ENCODE data around the gene CEP104.

The CEP104 gene

DNA sequence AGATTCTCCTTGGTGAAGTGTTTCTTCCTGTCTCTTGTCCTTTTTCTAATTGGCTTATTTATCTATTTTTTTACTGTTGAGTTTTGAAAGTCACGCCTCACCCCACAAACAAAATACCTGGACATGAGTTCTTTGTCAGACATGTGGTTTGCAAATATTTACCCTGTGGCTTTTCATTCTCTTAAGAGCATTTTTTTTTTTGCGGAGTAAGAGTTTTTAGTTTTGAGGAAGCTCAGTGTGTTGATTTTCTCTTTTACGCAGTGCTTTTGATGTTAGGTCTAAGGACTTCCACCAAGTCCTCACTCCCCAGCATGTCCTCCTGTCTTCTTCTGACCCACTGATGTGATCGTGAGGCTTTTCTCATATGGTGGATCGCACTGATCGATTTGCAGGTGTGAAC, 7.9 kb upstream of the CEP104 start:
- no peak for DNase-seq

DNA sequence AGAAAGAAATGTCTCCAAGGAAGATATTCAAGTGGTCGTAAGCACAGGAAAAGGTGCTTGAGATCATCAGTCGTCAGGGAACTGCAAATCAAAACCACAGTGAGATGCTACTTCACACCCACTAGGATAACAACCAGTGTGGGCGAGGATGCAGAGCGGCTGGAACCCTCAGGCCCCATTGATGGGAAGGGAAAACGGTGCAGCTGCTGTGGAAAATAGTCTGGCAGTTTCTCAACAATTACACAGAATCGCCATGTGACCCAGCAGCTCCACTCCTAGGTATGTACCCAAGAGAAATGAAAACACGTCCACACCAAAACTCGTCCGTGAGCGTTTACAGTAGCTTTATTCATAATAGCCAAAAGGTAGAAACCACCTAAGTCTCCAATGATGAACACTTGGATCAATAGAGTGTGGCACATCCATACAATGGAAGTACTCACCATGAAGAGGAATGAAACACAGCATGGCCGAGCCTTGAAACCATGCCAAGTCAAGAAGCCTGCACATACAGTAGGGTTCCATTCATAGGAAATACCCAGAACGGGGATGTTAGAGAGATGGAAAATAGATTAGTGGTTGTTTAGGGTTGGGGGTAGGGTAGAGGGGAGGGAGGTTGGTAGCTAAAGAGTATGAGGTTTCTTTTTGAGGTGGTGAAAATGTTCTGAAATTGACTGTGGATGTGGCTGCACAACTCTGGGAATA, 6.4 kb upstream of the CEP104 start:
- DNase-seq, result no peak

DNA sequence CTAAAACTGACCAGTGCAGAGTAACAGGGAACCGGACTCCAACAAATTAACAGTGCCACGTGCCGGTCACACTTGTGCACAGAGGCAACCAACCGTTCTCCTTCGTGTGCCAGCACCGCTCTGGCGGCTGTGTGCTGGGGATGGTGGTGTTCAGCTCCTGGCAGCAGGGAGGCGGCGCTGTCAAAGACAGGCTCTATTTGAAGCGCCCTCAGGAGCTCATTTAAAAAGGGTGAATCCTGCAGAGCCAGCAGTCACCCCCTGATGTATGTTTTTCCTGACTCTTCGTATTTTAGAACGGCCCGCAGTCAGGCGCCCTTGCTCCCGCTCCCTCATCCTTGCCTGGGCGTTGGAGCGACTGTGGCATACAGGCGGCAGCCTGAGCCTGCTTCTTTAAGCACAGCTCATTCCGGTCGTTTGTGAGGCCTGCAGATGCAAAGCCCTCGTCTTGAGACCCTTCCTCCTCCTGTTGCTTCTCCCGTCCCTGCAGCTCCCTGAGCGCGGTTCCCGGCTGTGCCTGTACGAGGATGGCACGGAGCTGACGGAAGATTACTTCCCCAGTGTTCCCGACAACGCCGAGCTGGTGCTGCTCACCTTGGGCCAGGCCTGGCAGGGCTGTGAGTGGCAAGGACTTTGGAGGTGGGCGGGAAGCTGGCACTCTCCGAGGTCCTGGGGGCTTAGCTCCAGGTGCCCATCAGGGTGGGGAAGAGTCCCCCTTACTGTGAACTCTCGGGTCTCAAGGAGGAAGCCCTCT, 1.4 kb upstream of the CEP104 start:
- peak; percentile 54 for DNase-seq

DNA sequence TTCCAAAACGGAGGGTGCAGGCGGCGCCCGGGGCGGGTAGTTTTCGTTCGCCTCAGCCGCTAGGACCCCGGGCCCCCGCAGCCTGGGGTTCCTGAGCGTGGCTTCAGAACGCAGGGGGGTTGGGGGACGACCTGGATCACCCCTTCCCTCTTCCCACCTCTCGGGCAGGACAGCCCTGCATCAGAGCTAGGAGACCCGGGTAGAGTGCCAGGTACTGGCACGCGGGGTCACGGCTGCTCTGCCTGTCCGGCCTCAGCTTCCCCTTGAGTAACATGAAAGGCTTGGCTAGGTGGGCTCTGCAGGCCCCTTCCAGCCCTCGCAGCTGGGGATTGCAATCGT, 749 bp upstream of the CEP104 start:
- DNase-seq, result no peak

DNA sequence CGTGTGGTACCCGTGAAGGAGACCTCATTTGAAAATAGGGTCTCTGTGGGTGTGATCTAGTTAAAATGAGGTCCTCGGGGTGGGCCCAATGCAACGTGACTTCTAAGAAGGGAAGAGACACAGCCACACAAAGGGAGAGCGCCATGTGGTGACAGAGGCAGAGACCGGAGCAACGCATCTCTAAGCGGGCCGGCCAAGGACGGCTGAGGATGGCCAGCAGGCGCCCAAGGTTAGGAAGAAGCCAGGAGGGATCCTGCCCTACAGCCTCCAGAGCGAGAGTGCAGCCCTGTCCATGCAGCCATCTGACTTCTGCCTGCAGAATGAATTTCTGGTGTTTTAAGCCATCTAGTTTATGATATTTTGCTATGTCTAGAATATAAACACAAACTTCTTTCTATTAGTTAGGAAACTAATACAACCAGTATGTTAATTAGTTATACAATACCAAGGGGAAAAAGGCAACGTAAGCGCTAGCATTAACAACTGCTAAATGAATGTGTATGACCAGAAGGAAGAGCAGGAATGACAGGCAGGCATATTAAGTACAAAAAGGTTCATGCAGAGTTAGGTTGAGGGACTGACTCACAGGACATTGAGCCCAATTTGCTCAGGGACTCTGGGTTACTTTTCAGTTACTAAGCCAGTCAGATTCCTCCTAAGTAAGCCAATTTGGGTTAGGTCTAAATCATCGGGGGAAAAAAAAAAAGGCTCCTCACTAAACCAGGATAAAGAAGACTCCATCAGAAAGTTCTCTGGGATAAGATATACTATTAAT, 4.1 kb downstream of the CEP104 start:
- DNase-seq, result no peak

DNA sequence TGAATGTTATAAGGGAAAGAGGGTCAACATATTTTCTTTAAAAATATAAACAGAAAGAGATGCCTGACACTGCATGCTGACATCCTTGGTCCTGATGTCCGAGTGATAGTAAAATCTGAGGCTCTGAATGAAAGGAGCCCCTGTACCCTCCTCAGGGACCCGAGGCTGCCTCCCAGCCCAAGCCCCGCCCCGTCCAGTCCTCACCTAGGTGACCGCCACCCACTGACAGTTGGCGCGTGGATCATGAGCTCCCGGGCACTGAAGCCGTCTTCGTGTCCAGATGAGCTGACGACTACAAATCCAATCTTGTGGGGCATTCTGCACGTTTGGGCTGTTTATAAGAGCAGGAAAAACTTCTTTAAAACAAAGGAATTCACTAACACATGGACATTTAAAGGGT, 4.9 kb downstream of the CEP104 start:
- no peak for DNase-seq

DNA sequence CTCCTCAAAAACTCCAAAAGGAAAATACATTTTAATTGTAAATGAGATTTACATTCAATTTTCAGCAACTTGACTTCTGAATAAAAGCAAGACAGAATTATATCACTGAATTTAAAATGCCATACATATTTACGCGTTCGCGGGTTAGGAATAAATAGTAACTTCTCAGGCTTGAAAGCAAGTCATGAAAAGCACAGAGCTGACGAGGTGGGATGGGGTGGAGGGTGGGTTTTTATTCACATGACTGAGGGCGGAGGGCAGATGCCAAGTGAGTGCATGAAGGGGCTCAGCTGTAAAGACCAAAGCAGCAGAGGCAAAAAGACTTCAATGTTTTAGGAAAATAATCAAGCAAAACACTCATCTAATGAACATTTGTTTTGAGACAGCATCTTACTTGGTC, 5.7 kb downstream of the CEP104 start:
- no peak for DNase-seq

DNA sequence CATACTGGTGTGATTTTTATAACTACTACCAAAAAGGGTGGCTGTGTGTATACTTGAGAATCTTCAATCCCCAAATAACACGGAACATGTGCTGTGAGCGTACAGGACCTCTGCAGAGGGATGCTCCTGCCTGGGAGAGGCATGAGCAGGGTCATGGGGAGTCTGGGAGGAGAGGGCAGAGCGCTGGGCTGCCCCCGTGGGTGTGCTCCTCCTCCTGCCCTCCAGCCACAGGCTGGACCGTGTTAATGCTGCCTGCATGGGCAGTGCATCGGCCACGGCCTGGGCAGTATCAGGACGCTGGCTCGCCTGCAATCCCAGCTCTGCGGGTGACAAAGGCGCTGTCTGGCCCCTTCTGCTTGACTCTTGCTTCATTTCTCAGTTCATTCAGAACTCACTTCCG, 6.2 kb downstream of the CEP104 start:
- no peak for DNase-seq

DNA sequence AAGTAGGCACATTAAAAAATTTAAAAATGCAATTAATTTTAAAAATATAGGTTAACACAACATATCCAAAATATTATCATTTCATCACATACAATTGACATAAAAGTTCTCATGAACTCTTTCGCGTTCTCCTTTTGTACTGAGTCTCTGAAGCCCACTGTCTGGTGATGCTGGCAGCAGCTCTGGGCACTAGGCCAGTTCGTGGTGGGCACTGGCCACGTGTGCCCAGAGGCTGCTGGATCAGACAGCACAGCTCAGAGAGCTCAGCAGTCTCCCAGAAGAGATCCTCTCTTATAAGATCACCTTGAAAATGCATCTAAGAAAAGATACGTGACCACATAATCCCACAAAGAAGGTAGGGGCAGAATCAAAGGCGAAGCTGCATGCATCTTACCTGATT, 9.9 kb downstream of the CEP104 start:
- no peak for DNase-seq

DNA sequence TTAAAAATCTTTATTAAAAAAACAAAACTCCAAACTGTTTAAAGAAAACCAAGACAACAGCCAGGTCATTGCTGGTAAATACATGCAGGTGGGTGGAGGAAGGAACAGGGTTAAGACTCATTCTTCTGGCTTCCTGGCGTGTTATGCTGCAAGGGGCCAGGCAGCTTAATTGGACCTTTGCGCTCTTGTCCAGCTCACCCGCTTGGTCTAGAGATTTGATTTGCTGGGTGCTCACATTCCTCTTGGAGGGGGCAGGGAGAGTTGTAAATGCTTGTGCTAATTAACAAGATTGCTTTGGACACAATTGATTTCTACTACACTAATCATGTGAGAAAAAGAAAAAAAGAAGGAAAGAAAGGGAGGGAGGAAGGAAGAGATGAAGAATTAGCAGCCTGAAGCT, 10.5 kb downstream of the CEP104 start:
- no peak for DNase-seq

DNA sequence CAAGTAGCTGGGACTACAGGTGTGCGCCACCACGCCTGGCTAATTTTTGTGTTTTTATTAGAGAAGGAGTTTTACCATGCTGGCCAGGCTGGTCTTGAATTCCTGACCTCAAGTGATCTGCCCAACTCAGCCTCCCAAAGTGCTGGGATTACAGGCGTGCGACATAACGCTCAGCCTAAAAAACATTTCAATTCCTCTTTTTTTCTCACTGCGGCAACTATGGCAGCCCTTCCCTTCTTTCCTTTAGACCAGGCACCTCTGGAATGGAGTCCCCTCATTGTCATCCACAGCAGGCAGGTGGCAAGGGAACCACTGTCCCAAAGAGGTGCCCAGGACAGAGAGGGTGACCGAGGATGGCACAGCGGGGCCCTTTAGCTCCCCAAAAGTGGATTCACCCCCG, 14.1 kb downstream of the CEP104 start:
- DNase-seq, result no peak

DNA sequence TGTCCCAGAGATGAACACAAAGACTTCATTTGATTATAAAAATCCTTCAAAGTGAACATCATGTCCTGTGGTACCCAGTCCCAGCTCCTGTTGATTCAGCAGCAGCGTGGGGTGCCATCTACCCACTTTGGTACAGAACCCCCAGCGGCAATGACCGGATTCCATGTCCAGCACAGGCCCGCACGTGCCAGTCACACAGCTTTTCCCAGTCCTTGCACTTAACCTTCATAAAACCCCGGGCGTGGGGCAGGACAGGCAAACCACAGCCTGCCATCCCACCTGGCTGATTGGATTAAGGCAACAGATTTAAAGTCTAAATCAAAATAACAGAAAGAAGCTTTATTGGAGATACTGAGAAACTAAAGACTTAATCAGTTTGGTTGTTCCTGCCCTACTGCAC, 15.5 kb downstream of the CEP104 start:
- no peak for DNase-seq

DNA sequence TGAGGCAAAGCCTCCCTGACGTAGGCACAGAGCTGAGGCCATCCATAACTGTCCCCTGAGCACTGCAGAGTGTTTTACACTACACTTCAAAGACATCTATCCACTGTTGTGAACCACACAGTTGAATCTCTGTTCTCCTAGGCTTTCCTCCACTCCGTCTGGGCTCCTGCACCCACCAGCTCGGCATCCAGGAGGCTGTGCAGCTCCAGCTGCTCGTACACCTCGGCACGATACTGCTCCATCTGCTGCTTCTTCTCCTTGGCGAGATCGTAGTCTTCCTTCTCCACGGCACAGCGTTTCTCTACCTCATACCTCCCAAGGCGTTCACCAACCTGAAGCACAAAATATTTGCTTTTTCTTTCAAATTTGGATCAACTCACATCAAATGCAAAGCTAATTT, 18.2 kb downstream of the CEP104 start:
- no peak for DNase-seq

DNA sequence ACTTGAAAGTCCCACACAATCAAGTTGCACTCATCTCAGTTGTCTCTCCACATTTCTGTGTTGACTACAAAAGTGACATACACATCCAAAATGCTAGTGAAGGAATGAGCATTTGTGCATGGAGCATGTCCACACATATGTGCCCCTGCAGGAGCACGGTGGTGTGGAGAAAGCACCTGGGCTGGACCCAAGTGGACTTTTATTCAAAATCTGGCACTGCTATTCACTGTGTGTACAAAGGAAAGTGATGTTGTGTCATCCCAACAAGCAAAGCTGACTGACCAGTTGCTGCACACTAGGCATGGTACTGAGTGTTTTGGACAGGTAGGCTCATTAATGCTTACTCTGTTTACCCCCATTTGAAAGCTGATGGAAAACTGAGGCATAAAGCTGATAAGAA, 19.3 kb downstream of the CEP104 start:
- no peak for DNase-seq

DNA sequence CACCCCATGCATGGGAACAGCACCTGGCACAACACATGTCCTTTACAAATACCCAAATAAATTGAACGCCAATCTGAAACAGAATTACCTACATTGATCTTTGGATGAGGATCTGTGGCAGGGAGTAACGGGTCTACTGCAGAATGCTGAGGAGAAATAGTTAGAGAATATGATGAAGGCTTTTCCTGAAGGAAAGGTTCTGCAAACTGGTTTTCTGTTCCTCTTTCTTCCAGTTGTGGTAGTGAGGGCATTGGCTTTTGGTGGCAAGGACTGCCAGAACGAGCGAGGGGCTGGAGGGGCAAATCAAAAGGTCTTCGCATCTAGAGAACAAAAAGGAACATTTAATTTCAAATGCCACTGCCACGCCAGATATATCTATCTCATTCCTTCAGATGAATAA, 19.8 kb downstream of the CEP104 start:
- no peak for DNase-seq

DNA sequence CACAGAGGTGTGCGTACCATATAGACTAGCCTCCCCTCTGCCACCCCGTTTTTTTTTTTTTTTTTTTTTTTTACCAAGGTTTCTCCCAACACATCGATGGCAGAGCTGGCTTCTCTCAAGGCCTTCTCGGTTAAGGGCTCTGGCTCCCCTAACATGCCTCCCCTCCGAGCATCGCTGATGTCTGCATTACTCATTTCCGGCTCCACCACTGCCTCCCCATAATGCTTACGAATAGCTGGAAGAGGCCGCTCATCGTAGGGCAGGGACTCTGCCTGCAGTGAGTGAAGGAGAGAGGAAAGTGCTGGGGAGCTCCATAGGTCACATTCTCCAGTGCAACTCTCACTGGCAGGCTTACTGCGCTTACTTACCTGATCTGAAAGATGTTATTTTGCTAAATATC, 20.6 kb downstream of the CEP104 start:
- no peak for DNase-seq

DNA sequence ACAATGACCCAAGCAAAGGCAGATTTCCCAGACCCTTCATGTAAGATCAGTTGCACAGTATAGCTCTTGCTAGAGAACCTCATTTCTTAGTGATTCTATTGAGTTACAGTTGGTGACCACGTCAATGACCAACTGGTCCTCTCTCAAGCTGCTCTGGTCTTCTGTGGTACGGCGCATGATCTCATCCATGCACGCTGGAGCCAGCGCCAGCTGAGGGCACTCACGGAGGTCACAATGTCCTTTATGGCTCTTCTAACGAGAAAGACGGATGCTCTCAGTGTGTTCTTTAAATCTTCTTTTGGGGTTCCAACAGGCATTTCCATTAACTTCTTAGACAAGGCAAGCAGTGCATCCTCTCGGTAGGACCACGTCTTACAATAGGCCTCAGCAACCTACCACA, 22.3 kb downstream of the CEP104 start:
- no peak for DNase-seq

DNA sequence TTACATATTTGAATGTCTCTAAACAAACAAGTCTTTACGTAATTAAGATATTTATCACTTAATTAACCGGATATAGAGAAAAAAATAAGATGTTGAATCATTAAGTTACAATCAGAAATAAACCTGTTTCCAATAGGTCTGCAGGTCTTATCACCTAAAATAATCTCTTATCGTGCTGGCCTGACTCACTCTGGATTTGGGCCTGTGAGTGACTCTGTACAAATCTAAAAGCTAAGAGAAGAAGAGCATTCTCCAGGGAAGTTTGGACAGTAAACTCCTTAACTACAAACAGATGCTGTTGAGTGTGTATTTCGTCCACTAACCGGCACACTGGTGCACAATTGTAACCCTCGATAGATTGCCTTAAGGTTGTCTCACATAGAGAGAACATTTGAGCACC, 25.3 kb downstream of the CEP104 start:
- DNase-seq, result no peak

DNA sequence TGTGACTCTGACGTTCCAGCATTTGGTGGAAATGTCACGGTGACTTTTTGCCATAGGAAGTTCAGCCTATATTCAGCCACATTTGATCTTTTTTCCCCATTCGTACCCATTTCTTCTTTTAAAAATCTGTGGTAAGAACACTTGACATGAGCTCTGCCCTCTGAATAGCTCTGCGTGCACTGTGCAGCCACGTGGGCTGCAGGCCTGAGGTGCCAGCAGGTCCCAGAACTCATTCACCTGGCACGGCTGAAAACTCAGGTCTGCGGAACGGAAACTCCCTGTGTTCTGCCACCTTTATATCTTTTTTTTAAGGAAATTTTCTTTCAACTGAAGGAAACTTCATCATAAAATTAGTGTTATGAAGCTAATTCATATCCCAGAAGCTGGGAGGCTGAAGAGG, 28.6 kb downstream of the CEP104 start:
- no peak for DNase-seq

DNA sequence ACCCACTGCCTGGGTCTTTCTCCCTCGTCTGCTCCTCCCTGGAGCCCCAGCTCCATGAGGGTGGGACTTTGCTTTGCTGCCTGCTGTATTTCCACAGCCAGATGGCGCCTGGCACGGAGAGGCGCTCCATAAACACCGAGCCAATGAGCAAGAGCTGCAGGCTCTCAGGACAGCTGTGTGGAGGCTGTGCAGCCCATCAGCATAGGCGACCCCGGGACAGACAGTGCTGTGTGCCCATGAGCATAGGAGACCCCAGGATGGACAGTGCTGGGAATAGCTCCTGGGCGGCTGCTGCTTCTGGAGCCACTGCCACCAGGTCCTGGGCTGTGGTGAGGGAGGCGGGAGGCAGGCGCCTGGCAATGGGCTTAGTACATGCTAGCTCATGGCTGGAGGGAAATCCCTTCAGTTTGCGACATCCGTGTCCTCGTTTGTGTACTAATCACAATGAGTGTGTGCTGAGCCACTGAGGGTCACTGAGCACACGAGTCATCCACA, 29.2 kb downstream of the CEP104 start:
- no peak for DNase-seq

DNA sequence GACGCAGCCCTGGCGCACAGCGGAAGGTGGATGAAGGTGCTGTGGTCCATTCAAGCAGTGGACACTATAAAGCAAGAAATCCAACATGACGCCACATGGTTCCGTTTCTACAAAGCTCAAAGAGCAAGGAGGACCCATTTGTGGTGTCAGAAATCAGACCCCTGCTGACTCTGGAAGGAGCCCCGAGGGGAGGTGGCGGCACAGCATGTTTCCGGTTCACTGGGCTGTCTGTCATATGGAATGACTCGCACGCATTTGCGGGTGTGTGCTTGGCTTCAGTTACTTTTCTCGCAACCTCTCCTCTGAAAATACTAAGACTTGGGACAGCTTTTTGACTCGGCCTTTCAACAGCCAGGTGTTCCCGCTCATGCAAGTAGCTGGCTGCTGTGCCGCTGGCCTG, 31.7 kb downstream of the CEP104 start:
- DNase-seq, result no peak

DNA sequence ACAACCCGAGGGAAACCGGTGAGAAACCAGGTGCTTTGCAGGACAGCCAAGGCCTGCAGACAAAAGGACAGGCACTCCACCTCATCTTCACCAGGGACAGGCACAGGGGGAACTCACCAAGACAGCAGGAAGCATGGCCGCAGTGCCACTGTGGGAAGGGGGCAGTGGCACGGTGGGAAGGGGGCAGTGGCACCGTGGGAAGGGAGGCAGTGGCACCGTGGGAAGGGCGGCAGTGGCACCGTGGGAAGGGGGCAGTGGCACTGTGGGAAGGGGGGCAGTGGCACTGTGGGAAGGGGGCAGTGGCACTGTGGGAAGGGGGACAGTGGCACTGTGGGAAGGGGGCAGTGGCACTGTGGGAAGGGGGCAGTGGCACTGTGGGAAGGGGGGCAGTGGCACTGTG, 32.4 kb downstream of the CEP104 start:
- no peak for DNase-seq

DNA sequence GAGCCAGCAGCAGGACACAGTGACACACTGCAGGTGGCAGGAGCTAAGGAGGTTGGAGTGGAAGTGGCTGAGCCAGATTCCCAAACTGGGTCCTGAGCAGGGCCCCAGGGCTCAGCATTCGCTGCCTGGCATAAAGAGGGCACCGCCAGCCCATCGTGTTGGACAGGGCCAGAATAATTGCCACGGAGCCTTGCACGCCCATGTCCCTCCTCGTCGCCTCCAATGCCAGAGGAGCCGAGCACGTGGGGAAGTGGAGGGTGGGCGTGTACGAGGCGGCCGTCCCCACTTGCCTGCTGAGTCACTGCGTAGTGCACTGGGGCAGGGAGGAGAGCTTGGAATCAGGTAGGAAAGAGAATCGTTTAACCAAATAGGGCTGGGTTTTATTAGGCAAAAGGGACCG, 34.6 kb downstream of the CEP104 start:
- no peak for DNase-seq

DNA sequence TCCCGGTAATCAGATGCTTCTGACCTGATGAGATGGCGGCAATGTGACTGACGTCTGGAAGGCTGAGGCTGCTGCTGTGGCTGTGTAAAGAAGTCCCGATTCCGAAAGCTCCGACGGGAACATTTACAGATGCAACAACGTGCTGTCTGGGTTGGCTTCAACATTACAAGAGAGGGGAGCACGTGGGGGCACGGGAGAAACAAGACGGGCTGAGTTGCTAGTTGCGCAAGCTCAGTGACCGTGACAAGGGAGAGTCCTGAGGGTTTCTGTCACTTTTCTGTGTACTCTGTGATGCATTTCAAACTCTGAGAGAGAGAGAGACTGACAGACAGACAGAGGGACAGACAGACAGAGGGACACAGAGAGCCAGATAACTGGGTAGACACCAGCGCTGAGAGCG, 35.1 kb downstream of the CEP104 start:
- DNase-seq, result no peak
